K562 (cell line): ENCODE data around the gene GPATCH4. TPM values are rescaled to one million over a fixed set of nuclear protein-coding genes. Genes with fewer than 3 reads are reported as not detected.

Experiments
- ATF1 ChIP-seq, 2 experiments: fragments of 450-650 bp in 1 of 2; IDR thresholded peaks; 2 replicates each; pipeline ENCODE4 v1.6.1; 2016; ENCODE audit warnings: missing compliant biosample characterization in 1 of 2, missing genetic modification characterization in 1 of 2
- DACH1 ChIP-seq: fragments of 450-650 bp; IDR thresholded peaks from 2 replicates; pipeline ENCODE4 v1.6.1; 2018; ENCODE audit not compliant: partially characterized antibody
- HDGF ChIP-seq: fragments of 450-650 bp; IDR thresholded peaks from 2 replicates; pipeline ENCODE4 v1.6.1; 2016
- HLTF ChIP-seq: fragments of 450-650 bp; IDR thresholded peaks from 2 replicates; pipeline ENCODE4 v1.6.1; 2016
- KAT8 ChIP-seq: fragments of 450-650 bp; IDR thresholded peaks from 2 replicates; pipeline ENCODE4 v1.6.1; 2016; ENCODE audit warnings: low read depth, mild to moderate bottlenecking
- KDM5B ChIP-seq: fragments of 200-600 bp; sonication (generic); IDR thresholded peaks from 2 replicates; pipeline ENCODE4 v1.6.1; 2012; ENCODE audit warnings: low read depth, mild to moderate bottlenecking, moderate library complexity, low read length, control low read depth, inconsistent platforms; ENCODE audit not compliant: insufficient replicate concordance
- PHB2 ChIP-seq: fragments of 450-650 bp; IDR thresholded peaks from 2 replicates; pipeline ENCODE4 v1.6.1; 2017; ENCODE audit warnings: low read depth
- PREB ChIP-seq: sonication (generic); formaldehyde crosslinking; IDR thresholded peaks from 2 replicates; pipeline ENCODE4 v1.8.1; 2023; ENCODE audit warnings: mild to moderate bottlenecking, missing genetic modification reagents
- RFX7 ChIP-seq: fragments of 250-450 bp; sonication (Bioruptor Pico); IDR thresholded peaks from 2 replicates; pipeline ENCODE4 v1.5.1; 2021; ENCODE audit warnings: mild to moderate bottlenecking
- RNF2 ChIP-seq: sonication (generic); IDR thresholded peaks from 2 replicates; pipeline ENCODE4 v1.6.1; 2016
- TARDBP ChIP-seq: fragments of 450-650 bp; IDR thresholded peaks from 2 replicates; pipeline ENCODE4 v1.6.1; 2016
- TCF15 ChIP-seq: fragments of 250-450 bp; sonication (Bioruptor Pico); IDR thresholded peaks from 2 replicates; pipeline ENCODE4 v1.8.0; 2022; ENCODE audit warnings: moderate library complexity, mild to moderate bottlenecking, inconsistent platforms
- U2AF1 ChIP-seq: fragments of 200-400 bp; formaldehyde crosslinking; optimal IDR thresholded peaks from 2 replicates; pipeline ENCODE3; 2017; ENCODE audit warnings: mild to moderate bottlenecking, low read depth, low read length, moderate library complexity
- YY1 ChIP-seq, 3 experiments: IDR thresholded peaks; 2 replicates each; pipeline ENCODE4 v1.6.1; 2011; ENCODE audit warnings: low read length in 2 of 3, mild to moderate bottlenecking in 2 of 3, moderate library complexity in 2 of 3, borderline replicate concordance in 1 of 3, control low read depth in 1 of 3, low read depth in 1 of 3; ENCODE audit not compliant: insufficient read depth in 3 of 3, insufficient replicate concordance in 2 of 3, control insufficient read depth in 1 of 3, insufficient read length in 1 of 3; ENCODE audit errors: extremely low read depth in 1 of 3
- ZBTB2 ChIP-seq: fragments of 450-650 bp; IDR thresholded peaks from 2 replicates; pipeline ENCODE4 v1.6.1; 2016; ENCODE audit warnings: antibody characterized with exemption
- ZBTB8A ChIP-seq: fragments of 450-650 bp; IDR thresholded peaks from 2 replicates; pipeline ENCODE4 v1.6.1; 2018; ENCODE audit warnings: mild to moderate bottlenecking, moderate library complexity; ENCODE audit not compliant: partially characterized antibody
- ZC3H8 ChIP-seq: fragments of 450-650 bp; IDR thresholded peaks from 2 replicates; pipeline ENCODE4 v1.6.1; 2017
- ZHX1 ChIP-seq: fragments of 150-350 bp; conservative IDR thresholded peaks from 2 replicates; pipeline ENCODE4 v1.6.1; 2014; ENCODE audit warnings: low read length
- ZNF184 ChIP-seq: sonication (generic); formaldehyde crosslinking; IDR thresholded peaks from 2 replicates; pipeline ENCODE4 v1.5.0; 2020; ENCODE audit warnings: missing genetic modification reagents
- ZNF282 ChIP-seq: sonication (generic); formaldehyde crosslinking; IDR thresholded peaks from 2 replicates; pipeline ENCODE4 v1.8.1; 2023; ENCODE audit warnings: missing genetic modification reagents
- ZNF507 ChIP-seq: conservative IDR thresholded peaks from 2 replicates; pipeline ENCODE4 v1.6.1; 2017; ENCODE audit warnings: missing genetic modification characterization, missing compliant biosample characterization
- ZNF511 ChIP-seq: sonication (generic); formaldehyde crosslinking; IDR thresholded peaks from 2 replicates; pipeline ENCODE4 v1.8.0; 2022; ENCODE audit warnings: mild to moderate bottlenecking, missing genetic modification reagents
- ZNF696 ChIP-seq: fragments of 250-450 bp; sonication (Bioruptor Pico); conservative IDR thresholded peaks from 2 replicates; pipeline ENCODE4 v1.4.0; 2020; ENCODE audit warnings: mild to moderate bottlenecking, moderate library complexity
- polyA plus RNA-seq, 8 experiments: library from polyadenylated mRNA; depleted of rRNA in 4 of 8; stranded (reverse) in 5 of 8; unstranded in 3 of 8; fragments of >200 nt; fragmentation: Nextera tagmentation in 2 of 8; fragmentation: Illumina TruSeq in 1 of 8; extraction: Ambion mirVana in 2 of 8; extraction: Trizol in 1 of 8; gene quantifications; 2 replicates each; pipeline versions ENCODE4 v1.2.1 to v1.2.3, GENCODE V29; 2011 to 2014; ENCODE audit warnings: inconsistent platforms in 1 of 8, missing spikeins in 1 of 8
- total RNA-seq, 7 experiments: library from RNA; depleted of rRNA in 6 of 7; stranded (reverse); fragments of >200 nt in 6 of 7; fragmentation: Illumina TruSeq in 2 of 7; extraction: Trizol in 2 of 7; gene quantifications; 2 replicates each; pipeline versions ENCODE4 v1.2.1 to v1.2.3, GENCODE V29; 2011 to 2021; ENCODE audit warnings: low replicate concordance in 1 of 7

GPATCH4 gene
- total and polyA plus RNA-seq, 9 of the 15 experiments (the other 6 are each of a cell fraction or from before 2014, with no cell fraction given): 43.7 to 105 (median 76.5) TPM

GRCh38 chr1:156601122-156601830 is at the start of gene GPATCH4 (continued):
- TF ChIP-seq ZHX1: no peak
- TF ChIP-seq HDGF: no peak
- no peak for TF ChIP-seq DACH1
- no peak for TF ChIP-seq PHB2
- TF ChIP-seq ZNF696: no peak
- TF ChIP-seq ZBTB8A: no peak
- no peak for TF ChIP-seq HLTF
- no peak for TF ChIP-seq U2AF1
- TF ChIP-seq KDM5B: peak; percentile 88
- no peak for TF ChIP-seq TARDBP
- TF ChIP-seq ATF1 (CRISPR knock-in tag; IDR thresholded peaks at IDR 0.05): no peak
- TF ChIP-seq ATF1 (tag; IDR thresholded peaks at IDR 0.05): peak; percentile 58
- peak; percentile 88 to 99 (median 98) for TF ChIP-seq YY1 (IDR thresholded peaks at IDR 0.05; ENCODE audit: borderline replicate concordance in 1 of 3, control insufficient read depth in 1 of 3, extremely low read depth in 1 of 3, insufficient read depth in 3 of 3, insufficient read length in 1 of 3, insufficient replicate concordance in 2 of 3, low read depth in 1 of 3, low read length in 2 of 3)
- no peak for TF ChIP-seq ZNF184 (CRISPR knock-in tag)
- no peak; the same call in 1 of the 2 replicates for TF ChIP-seq RNF2
- TF ChIP-seq ZNF282 (CRISPR knock-in tag): no peak
- no peak for TF ChIP-seq TCF15 (CRISPR knock-in tag)
- no peak for TF ChIP-seq ZBTB2
- TF ChIP-seq ZC3H8: no peak
- no peak for TF ChIP-seq ZNF507 (tag)
- no peak for TF ChIP-seq KAT8
- TF ChIP-seq RFX7 (CRISPR knock-in tag): no peak
- TF ChIP-seq ZNF511 (CRISPR knock-in tag): no peak
- 0 out of 2 replicates have a peak, but pooled peaks have one; percentile 48 for TF ChIP-seq PREB
